ENCODE data around the gene CAP2.
"Not testable (repeated sequence)": the region's sequence is repeated elsewhere in the genome, so short reads cannot be mapped to it uniquely, and the experiment has no call there.

The CAP2 gene

DNA sequence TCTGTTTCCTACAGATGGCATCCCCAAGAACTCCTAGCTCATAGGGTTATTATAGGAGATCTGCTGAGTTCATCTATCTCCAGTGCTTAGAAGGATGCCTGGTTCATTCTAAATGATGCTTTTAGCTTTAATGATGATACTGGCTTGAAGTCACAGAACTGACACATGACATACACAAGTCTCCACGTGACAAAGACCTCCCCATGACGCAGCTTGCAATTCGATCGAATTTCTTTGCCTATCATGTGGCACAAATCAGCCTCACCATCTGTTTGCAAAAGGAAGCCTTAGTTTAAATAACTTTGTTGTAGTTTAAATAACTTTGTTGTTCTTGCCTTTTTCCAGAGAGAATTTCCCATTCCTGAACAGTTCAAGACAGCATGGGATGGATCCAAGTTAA, 162.6 kb downstream of the CAP2 start:
- Mint-ChIP-seq H3K27ac (no peak overlapping the region), H3K4me3 (no peak overlapping the region), H3K4me1 (no peaks in the 10 kb centered on the region), H3K27me3 (no peaks in the 10 kb centered on the region), H3K9me3 (no peaks in the 10 kb centered on the region), H3K36me3 (no peaks in the 10 kb centered on the region)
- CTCF ChIA-PET: interaction anchor here (0.8 kb wide), 1 partner anchor 18 kb away, joined by 3 read pairs; no protein-coding TSS in a partner anchor
- no peak for DNase-seq

DNA sequence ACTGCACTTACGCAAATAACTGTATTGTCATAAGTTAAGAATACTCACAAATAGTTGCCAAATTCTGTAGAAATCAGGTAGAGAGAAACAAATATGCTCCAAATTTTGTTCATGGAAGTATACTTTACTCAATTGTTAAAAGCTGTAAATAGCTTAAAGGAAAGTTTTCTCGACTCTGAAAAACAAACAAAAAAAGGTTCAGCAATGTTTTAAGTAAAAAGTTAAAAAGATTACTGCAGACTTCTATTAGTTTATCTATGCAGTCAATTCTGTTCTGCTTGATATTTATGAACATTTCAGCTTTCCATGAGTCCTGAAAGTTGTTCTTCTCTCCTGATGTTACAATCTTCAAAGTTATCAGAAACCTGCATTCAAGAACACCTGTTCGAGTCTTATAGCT, 169.2 kb downstream of the CAP2 start:
- no peak overlapping the region for H3K27ac Mint-ChIP-seq
- H3K36me3 Mint-ChIP-seq: no peaks in the 10 kb centered on the region
- no peak overlapping the region for H3K4me3 Mint-ChIP-seq
- no peak for DNase-seq
- H3K9me3 Mint-ChIP-seq: peaks cover 18% of the 10 kb centered on the region
- CTCF ChIA-PET: no interaction called here
- no peaks in the 10 kb centered on the region for H3K27me3 Mint-ChIP-seq
- H3K4me1 Mint-ChIP-seq: no peaks in the 10 kb centered on the region

DNA sequence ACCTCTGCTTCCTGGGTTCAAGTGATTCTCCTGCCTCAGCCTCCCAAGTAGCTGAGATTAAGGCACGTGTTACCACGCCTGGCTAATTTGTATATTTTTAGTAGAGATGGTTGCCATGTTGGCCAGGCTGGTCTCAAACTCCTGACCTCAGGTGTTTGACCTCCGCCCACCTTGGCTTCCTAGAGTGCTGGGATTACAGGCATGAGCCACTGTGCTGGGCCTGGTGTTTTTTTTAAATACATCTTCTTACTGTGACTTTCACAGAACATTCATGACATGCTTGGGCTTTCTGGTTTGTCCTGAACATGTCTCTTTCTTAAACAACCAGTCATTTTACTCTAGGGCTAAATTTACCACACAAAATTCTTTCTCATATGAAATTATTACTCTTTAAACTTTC, 172.0 kb downstream of the CAP2 start:
- H3K4me3 Mint-ChIP-seq: no peak overlapping the region
- no peaks in the 10 kb centered on the region for H3K36me3 Mint-ChIP-seq
- H3K27ac Mint-ChIP-seq: no peak overlapping the region
- H3K4me1 Mint-ChIP-seq: no peaks in the 10 kb centered on the region
- peaks cover 3% of the 10 kb centered on the region for H3K27me3 Mint-ChIP-seq
- H3K9me3 Mint-ChIP-seq: peaks cover 18% of the 10 kb centered on the region
- CTCF ChIA-PET: no interaction called here
- no peak for DNase-seq

DNA sequence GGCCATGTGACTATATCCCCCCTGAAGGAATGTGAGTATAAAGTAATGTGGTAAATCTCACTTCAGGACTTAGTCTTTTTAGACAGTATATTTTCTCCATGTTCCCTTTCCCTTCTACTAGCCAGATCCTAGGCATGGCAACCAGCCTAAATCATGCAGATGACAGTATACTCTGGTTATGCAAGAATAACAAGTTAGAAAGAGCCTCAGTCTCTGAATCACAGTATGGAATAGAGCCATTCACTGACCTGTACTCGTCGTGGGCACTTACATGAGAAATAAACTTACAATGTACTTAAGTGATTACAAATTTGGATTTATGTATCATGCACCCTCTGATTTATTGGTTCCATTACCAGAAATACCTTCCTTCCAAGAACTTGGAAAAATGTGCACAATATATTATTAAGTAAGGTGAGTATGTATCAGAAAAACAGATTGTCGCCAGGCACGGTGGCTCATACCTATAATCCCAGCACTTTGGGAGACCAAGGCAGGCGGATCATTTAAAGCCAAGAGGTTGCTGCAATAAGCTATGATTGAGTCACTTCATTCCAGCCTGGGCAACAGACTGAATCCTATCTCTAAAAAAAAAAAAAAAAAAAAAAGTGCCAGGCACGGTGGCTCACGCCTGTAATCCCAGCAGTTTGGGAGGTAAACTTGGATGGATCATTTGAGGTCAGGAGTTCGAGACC, 181.6 kb downstream of the CAP2 start:
- H3K9me3 Mint-ChIP-seq: peaks cover 12% of the 10 kb centered on the region
- H3K4me1 Mint-ChIP-seq: no peaks in the 10 kb centered on the region
- no peak overlapping the region for H3K4me3 Mint-ChIP-seq
- no peaks in the 10 kb centered on the region for H3K36me3 Mint-ChIP-seq
- no peak for DNase-seq
- H3K27me3 Mint-ChIP-seq: peaks cover 8% of the 10 kb centered on the region
- CTCF ChIA-PET: no interaction called here
- no peak overlapping the region for H3K27ac Mint-ChIP-seq

DNA sequence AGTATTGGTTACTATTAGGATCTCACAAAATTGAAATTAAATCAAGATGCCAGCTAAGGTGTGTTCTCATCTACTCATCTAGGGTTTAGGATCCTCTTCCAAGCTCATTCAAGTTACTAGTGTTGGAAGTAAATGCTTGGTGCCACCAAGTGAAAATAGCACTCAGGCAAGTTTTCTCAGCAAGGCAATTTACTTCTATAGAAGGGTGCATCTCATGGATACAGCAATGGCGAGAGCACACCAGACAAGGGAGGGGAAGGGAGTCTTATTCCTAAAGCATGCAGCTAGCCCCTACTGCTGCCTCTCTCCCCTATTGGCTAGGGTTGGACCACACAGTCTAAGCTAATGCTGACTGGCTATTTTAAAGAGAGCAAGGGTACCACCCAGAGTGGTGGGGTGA, 183.7 kb downstream of the CAP2 start:
- H3K4me1 Mint-ChIP-seq: peaks cover 4% of the 10 kb centered on the region
- H3K4me3 Mint-ChIP-seq: no peak overlapping the region
- H3K9me3 Mint-ChIP-seq: peaks cover 15% of the 10 kb centered on the region
- peaks cover 22% of the 10 kb centered on the region for H3K27me3 Mint-ChIP-seq
- H3K36me3 Mint-ChIP-seq: no peaks in the 10 kb centered on the region
- H3K27ac Mint-ChIP-seq: no peak overlapping the region
- CTCF ChIA-PET: interaction anchor here (1.3 kb wide), 1 partner anchor 228 kb away, joined by 3 read pairs; no protein-coding TSS in a partner anchor
- DNase-seq: no peak

DNA sequence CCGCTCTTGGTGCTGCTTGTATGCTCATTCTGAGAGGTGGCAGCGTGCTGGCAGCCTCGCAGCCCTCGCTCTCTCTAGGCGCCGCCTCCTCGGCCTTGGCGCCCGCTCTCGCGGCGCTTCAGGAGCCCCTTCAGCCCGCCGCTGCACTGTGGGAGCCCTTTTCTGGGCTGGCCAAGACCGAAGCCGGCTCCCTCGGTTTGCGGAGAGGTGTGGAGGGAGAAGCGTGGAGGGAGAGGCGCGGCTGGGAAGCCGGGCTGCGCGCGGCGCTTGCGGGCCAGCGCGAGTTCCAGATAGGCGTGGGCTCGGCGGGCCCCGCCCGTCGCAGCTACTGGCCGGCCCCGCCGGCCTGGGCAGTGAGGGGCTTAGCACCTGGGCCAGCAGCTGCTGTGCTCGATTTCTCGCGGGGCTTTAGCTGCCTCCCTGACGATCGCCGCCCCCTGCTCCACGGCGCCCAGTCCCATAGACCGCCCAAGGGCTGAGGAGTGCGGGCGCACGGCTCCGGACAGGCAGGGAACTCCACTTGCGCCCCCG, 187.2 kb downstream of the CAP2 start:
- Mint-ChIP-seq H3K9me3 (peaks cover 15% of the 10 kb centered on the region), H3K4me3 (peak overlapping the region; percentile 63), H3K4me1 (peaks cover 6% of the 10 kb centered on the region), H3K36me3 (no peaks in the 10 kb centered on the region), H3K27me3 (peaks cover 22% of the 10 kb centered on the region), H3K27ac (no peak overlapping the region)
- DNase-seq: peak; percentile 44
- CTCF ChIA-PET: interaction anchor here (0.6 to 2.3 kb wide), 4 partner anchors 21 to 1167 kb away, joined by 3 to 8 read pairs (median 4); no protein-coding TSS in a partner anchor

DNA sequence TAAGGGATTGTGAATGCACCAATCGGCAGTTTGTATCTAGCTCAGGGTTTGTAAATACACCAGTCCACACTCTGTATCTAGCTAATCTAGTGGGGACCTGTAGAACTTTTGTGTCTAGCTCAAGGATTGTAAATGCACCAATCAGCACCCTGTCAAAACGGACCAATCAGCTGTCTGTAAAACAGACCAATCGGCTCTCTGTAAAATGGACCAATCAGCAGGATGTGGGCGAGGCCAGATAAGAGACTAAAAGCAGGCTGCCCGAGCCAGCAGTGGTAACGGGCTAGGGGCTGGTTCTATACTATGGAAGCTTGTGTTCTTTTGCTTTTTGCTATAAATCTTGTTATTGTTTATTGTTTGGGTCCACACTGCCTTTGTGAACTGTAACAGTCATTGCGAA, 187.9 kb downstream of the CAP2 start:
- peaks cover 22% of the 10 kb centered on the region for H3K27me3 Mint-ChIP-seq
- peak overlapping the region; percentile 27 for H3K4me3 Mint-ChIP-seq
- not testable (repeated sequence) for H3K4me1 Mint-ChIP-seq, H3K27ac Mint-ChIP-seq, H3K36me3 Mint-ChIP-seq
- H3K9me3 Mint-ChIP-seq: peaks cover 15% of the 10 kb centered on the region
- peak; percentile 31 for DNase-seq
- CTCF ChIA-PET: interaction anchor here (0.6 to 2.3 kb wide), 4 partner anchors 20 to 1166 kb away, joined by 3 to 8 read pairs (median 4); no protein-coding TSS in a partner anchor

DNA sequence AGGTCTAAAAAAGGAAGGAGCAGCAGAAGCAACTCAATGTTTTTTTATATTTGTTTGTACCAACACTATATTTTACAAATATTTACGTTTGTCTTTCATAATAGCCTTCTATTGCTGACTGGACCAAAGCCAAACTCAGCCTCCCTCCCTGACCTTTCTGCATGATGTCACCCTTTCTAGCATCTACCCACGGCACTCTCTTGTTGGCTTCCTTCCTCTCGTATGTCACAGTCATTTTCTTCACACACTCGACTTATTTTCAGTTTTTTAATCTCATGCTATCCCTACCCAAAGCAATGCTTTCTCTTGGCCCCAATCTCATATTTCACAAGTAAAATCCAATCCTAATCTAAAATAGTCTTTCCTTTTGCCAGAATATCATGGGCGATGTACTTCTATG, 190.4 kb downstream of the CAP2 start:
- no peak for DNase-seq
- no peak overlapping the region for H3K4me3 Mint-ChIP-seq
- H3K27me3 Mint-ChIP-seq: peaks cover 13% of the 10 kb centered on the region
- H3K27ac Mint-ChIP-seq: no peak overlapping the region
- CTCF ChIA-PET: interaction anchor here (0.6 to 2.5 kb wide), 19 partner anchors 8 to 431 kb away, joined by 3 to 29 read pairs (median 3); no protein-coding TSS in a partner anchor
- peaks cover 3% of the 10 kb centered on the region for H3K9me3 Mint-ChIP-seq
- H3K4me1 Mint-ChIP-seq: peaks cover 6% of the 10 kb centered on the region
- no peaks in the 10 kb centered on the region for H3K36me3 Mint-ChIP-seq

DNA sequence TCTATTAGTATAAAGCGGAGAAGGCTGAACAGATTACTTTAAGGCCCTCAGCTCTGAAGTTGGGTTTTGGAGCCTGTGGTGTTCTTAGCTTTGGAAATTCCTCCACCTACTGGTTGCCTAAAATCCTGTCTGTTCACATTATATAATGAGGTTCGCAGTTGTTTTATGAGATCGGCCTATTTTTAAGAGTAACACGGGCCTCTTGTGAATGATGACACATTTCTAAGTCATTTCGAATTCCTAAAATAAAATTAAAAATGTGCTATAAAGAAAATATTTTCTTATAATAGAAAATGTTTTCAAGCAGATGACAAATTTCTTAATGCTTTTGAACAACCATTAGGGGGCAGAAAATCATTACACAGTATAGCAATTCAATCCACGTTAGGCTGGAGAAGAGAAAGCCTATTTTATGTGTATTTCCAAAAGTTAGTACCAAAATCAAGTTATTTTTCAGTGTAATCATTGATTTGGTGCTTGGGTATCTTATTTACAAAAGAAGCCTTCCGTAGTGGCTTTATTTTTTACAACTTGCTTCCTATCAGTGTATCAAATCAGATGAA, 190.9 kb downstream of the CAP2 start:
- Mint-ChIP-seq H3K4me1 (peaks cover 9% of the 10 kb centered on the region), H3K9me3 (peaks cover 3% of the 10 kb centered on the region), H3K27me3 (peaks cover 13% of the 10 kb centered on the region), H3K4me3 (no peak overlapping the region), H3K27ac (no peak overlapping the region), H3K36me3 (no peaks in the 10 kb centered on the region)
- peak; percentile 29 for DNase-seq
- CTCF ChIA-PET: interaction anchor here (0.6 to 2.5 kb wide), 21 partner anchors 8 to 431 kb away, joined by 3 to 29 read pairs (median 4); no protein-coding TSS in a partner anchor

DNA sequence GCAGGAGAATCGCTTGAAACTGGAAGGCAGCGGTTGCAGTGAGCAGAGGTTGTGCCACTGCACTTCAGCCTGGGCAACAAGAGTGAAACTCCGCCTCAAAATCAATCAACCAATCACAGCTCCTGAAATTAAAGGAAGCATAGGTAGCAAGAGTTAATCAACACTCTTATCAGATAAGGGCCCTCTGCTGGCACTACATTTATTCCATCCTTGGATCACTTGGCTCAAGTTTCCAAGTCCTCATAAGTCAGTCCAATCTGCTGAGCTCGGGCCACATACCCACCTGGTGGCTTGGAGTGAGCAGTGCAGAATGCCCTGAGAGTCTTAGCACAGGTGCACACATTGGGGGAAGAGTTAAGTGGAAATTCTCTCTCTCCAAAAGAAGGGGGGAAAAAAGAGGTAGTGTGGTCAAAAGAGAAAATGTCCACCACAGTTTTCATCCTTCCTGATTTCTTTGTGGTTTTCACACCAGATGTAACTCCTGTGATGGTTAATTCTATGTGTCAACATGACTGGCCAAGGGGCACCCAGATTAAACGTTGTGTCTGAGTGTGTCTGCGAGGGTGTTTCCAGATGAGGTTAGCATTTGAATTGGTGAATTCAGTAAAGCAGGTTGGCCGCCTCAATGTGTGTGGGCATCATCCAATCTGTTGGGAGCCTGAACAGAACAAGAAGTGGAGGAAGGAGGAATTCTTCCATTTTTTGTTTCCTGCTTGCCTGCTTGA, 192.5 kb downstream of the CAP2 start:
- no peak overlapping the region for H3K27ac Mint-ChIP-seq
- peaks cover 3% of the 10 kb centered on the region for H3K9me3 Mint-ChIP-seq
- H3K4me1 Mint-ChIP-seq: peaks cover 20% of the 10 kb centered on the region
- no peak for DNase-seq
- H3K4me3 Mint-ChIP-seq: no peak overlapping the region
- H3K36me3 Mint-ChIP-seq: no peaks in the 10 kb centered on the region
- CTCF ChIA-PET: interaction anchor here (0.6 to 2.5 kb wide), 7 partner anchors 9 to 541 kb away, joined by 3 to 29 read pairs (median 4); no protein-coding TSS in a partner anchor
- peaks cover 4% of the 10 kb centered on the region for H3K27me3 Mint-ChIP-seq

DNA sequence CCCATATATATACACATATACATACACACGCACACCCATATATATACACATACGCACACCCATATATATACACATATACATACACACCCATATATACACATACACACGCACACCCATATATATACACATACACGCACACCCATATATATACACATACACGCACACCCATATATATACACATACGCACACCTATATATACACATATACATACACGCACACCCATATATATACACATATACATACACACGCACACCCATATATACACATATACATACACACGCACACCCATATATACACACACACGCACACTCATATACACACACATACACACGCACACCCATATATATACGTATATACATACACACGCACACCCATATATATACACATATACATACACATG, 193.2 kb downstream of the CAP2 start:
- H3K4me1 Mint-ChIP-seq: peaks cover 25% of the 10 kb centered on the region
- not testable (repeated sequence) for DNase-seq, H3K27ac Mint-ChIP-seq, H3K4me3 Mint-ChIP-seq, H3K27me3 Mint-ChIP-seq, H3K36me3 Mint-ChIP-seq, H3K9me3 Mint-ChIP-seq
- CTCF ChIA-PET: interaction anchor here (0.6 kb wide), 1 partner anchor 541 kb away, joined by 3 read pairs; no protein-coding TSS in a partner anchor

DNA sequence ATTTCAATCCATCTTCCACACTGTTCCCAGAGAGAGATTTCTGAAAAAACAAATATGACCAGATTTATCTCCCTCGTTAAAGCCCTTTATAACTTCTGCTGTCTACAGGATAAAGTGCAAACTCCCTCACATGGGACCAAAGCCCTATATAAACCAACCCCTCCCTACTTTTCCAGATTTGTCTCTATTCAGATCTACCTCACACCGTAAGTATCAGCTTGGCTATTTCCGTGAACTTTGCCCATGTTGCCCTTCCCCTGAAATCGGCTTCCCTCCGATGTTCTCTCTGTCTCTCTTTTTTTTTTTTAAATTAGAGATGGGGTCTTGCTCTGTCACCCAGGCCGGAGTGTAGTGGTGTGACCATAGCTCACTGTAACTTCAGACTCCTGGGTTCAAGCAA, 194.6 kb downstream of the CAP2 start:
- CTCF ChIA-PET: interaction anchor here (0.7 to 2.0 kb wide), 2 partner anchors 51 to 216 kb away, joined by 3 to 10 read pairs; no protein-coding TSS in a partner anchor
- no peak overlapping the region for H3K27ac Mint-ChIP-seq

DNA sequence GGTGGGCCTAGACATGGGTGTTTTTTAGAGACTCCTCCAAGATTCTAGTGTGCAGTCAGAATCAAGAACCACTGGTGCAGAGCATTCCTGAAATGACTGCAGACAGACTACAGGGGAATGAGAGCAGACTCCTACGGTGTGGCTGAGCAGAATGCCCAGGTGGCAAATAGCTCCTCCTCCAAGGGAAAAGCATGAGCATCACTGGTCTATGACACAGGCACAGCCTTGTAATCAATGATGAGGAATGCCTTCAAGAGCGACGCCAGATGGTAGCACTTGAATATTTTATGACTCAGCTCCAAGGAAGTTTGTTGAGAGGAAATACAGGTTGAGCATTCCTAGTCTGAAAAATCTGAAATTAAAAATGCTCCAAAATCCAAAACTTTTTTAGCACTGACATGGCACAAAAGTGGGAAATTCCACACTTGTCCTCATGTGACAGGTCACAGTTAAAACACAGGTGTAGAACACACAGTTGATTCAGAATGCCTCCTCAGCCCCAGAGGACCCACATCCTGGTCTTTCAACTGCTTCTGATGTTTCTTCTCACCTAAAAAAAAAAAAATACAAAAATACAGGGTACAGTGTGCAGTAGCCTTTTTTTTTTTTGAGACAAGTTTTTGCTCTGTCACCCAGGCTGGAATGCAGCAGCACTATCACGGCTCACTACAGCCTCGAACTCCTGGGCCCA, 196.2 kb downstream of the CAP2 start:
- no peaks in the 10 kb centered on the region for H3K9me3 Mint-ChIP-seq
- H3K4me3 Mint-ChIP-seq: no peak overlapping the region
- H3K27me3 Mint-ChIP-seq: peaks cover 6% of the 10 kb centered on the region
- CTCF ChIA-PET: interaction anchor here (0.6 to 2.0 kb wide), 3 partner anchors 32 to 215 kb away, joined by 3 to 10 read pairs (median 7); no protein-coding TSS in a partner anchor
- DNase-seq: peak; percentile 39
- H3K27ac Mint-ChIP-seq: peak overlapping the region; percentile 42
- peaks cover 23% of the 10 kb centered on the region for H3K4me1 Mint-ChIP-seq
- no peaks in the 10 kb centered on the region for H3K36me3 Mint-ChIP-seq

More for the DNA sequence above, 194.6 kb downstream of the CAP2 start:
- Mint-ChIP-seq H3K9me3 (no peaks in the 10 kb centered on the region), H3K4me1 (peaks cover 26% of the 10 kb centered on the region), H3K4me3 (no peak overlapping the region), H3K27me3 (no peaks in the 10 kb centered on the region), H3K36me3 (no peaks in the 10 kb centered on the region)
- no peak for DNase-seq

All from activated naive CD4-positive, alpha-beta T cell treated with anti-CD3 and anti-CD28 coated beads, Interleukin-2, amount 10 ng/mL, durations not matched to agents 7 days and 5 days (primary cell).